ENCODE measurements around the gene LCLAT1.

The LCLAT1 gene

DNA sequence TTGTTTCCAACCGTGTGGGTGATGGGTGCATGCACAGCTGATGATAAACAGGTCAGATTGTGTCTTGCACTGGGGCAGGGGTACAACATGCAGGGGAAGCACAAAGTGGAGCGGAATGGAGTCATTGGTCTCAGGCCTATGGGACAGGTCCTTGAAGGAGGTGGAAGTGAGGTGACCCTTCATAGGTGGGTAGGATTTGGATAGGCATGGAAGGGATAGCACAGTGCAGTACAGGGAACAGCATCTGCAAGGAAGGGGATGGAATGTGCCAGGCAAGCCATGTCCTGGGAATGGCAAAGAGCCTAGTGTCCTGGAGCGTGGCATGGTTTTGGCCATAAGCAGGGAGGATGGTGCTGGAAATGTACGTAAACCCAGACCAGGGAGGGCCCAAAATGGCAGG is 216.3 kb downstream of the LCLAT1 start:
- peaks cover 5% of the 10 kb centered on the region for H3K36me3 ChIP-seq (ENCODE audit: control insufficient read depth, low read length)
- H3K27ac ChIP-seq (ENCODE audit: low read depth, low read length), result no peak overlapping the region
- H4K20me1 ChIP-seq (ENCODE audit: control insufficient read depth, insufficient read depth, low read depth, low read length), result no peaks in the 10 kb centered on the region
- H3K4me2 ChIP-seq (ENCODE audit: low read length), result no peak overlapping the region
- H3K4me3 ChIP-seq (ENCODE audit: low read length), result no peak overlapping the region
- no peaks in the 10 kb centered on the region; the same call in 1 of the 2 replicates for H3K27me3 ChIP-seq (ENCODE audit: control insufficient read depth, low read length)
- no peaks in the 10 kb centered on the region for H3F3A ChIP-seq (ENCODE audit: control insufficient read depth, insufficient read depth)
- no peaks in the 10 kb centered on the region for H3K9me2 ChIP-seq (replicated peaks; ENCODE audit: control insufficient read depth, low read length)
- TF ChIP-seq, protein P1, sequence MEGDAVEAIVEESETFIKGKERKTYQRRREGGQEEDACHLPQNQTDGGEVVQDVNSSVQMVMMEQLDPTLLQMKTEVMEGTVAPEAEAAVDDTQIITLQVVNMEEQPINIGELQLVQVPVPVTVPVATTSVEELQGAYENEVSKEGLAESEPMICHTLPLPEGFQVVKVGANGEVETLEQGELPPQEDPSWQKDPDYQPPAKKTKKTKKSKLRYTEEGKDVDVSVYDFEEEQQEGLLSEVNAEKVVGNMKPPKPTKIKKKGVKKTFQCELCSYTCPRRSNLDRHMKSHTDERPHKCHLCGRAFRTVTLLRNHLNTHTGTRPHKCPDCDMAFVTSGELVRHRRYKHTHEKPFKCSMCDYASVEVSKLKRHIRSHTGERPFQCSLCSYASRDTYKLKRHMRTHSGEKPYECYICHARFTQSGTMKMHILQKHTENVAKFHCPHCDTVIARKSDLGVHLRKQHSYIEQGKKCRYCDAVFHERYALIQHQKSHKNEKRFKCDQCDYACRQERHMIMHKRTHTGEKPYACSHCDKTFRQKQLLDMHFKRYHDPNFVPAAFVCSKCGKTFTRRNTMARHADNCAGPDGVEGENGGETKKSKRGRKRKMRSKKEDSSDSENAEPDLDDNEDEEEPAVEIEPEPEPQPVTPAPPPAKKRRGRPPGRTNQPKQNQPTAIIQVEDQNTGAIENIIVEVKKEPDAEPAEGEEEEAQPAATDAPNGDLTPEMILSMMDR (IDR thresholded peaks at IDR 0.05; ENCODE audit: low read depth, low read length, poor library complexity, severe bottlenecking), result no peak
- no peak for TF ChIP-seq EZH2phosphoT487 (IDR thresholded peaks at IDR 0.05; ENCODE audit: borderline replicate concordance, low read length)
- H3K4me1 ChIP-seq (ENCODE audit: control insufficient read depth, low read length), result peaks cover 14% of the 10 kb centered on the region
- no peaks in the 10 kb centered on the region for H3K79me2 ChIP-seq (ENCODE audit: control insufficient read depth, low read length)
- H3K9me3 ChIP-seq (ENCODE audit: control insufficient read depth, insufficient read depth, low read length), result peaks cover 13% of the 10 kb centered on the region; the same call in 1 of the 2 replicates

DNA sequence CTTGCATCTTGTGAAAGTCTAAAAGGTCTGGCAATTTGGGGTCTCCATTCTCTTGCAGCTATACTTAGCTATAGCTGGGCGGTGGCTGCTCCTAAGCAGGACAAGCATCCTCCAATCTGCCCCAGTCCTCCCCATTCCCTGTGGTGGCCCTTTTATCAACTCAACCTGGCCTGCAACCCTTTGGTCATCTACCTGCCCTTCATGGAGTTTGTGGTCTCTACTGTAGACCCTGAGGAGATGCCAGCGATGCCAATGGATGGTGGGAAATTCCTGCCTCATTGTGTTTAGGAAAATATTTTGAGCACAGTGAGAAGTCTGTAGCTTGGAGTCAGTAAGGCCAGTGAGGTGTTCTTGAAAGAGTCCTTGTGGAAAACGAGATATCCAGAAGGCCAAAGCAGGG is 216.8 kb downstream of the LCLAT1 start:
- Histone ChIP-seq H3K9me3 (ENCODE audit: control insufficient read depth, insufficient read depth, low read length) (peaks cover 13% of the 10 kb centered on the region; the same call in 1 of the 2 replicates), H3K27ac (ENCODE audit: low read depth, low read length) (no peak overlapping the region), H3K4me1 (ENCODE audit: control insufficient read depth, low read length) (peaks cover 14% of the 10 kb centered on the region), H3K4me2 (ENCODE audit: low read length) (no peak overlapping the region), H4K20me1 (ENCODE audit: control insufficient read depth, insufficient read depth, low read depth, low read length) (no peaks in the 10 kb centered on the region), H3K9me2 (replicated peaks; ENCODE audit: control insufficient read depth, low read length) (no peaks in the 10 kb centered on the region), H3K27me3 (ENCODE audit: control insufficient read depth, low read length) (no peaks in the 10 kb centered on the region; the same call in 1 of the 2 replicates), H3K79me2 (ENCODE audit: control insufficient read depth, low read length) (no peaks in the 10 kb centered on the region), H3F3A (ENCODE audit: control insufficient read depth, insufficient read depth) (no peaks in the 10 kb centered on the region), H3K36me3 (ENCODE audit: control insufficient read depth, low read length) (peaks cover 5% of the 10 kb centered on the region), H3K4me3 (ENCODE audit: low read length) (no peak overlapping the region)
- TF ChIP-seq EZH2phosphoT487 (IDR thresholded peaks at IDR 0.05; ENCODE audit: borderline replicate concordance, low read length), result no peak
- TF ChIP-seq, protein P1 (IDR thresholded peaks at IDR 0.05; ENCODE audit: low read depth, low read length, poor library complexity, severe bottlenecking), result no peak

DNA sequence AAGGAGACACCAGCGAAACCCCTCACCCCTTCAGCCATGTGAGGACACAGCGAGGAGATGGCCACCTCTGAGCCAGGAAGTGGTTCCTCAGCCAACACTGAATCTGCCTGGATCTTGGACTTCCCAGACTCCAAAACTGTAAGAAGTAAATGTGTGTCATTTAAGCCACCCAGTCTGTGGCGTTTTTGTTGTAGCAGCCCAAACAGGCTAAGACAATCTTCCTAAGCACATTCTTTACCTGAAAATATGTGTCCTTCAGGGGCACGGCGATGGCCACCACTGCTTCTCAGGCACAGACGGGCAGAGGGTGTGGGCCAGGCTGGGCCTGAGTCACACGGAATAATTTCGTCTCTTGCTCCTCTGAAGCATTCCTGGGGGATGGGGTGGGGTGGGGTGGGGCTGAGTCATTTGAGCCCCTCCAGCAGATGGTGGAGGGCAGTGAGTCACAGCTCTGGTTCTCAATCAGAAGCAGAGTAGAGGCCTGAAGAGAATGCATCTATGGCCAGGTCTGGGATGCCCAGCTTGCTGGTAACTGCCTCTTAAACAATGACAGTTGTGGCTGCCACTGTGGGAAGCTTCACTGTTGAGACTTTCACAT is 217.8 kb downstream of the LCLAT1 start:
- no peaks in the 10 kb centered on the region for H3K79me2 ChIP-seq (ENCODE audit: control insufficient read depth, low read length)
- H3K9me3 ChIP-seq (ENCODE audit: control insufficient read depth, insufficient read depth, low read length), result peaks cover 14% of the 10 kb centered on the region; the same call in 1 of the 2 replicates
- H4K20me1 ChIP-seq (ENCODE audit: control insufficient read depth, insufficient read depth, low read depth, low read length), result no peaks in the 10 kb centered on the region
- TF ChIP-seq EZH2phosphoT487 (IDR thresholded peaks at IDR 0.05; ENCODE audit: borderline replicate concordance, low read length), result no peak
- TF ChIP-seq, protein P1 (IDR thresholded peaks at IDR 0.05; ENCODE audit: low read depth, low read length, poor library complexity, severe bottlenecking), result no peak
- H3K36me3 ChIP-seq (ENCODE audit: control insufficient read depth, low read length), result peaks cover 5% of the 10 kb centered on the region
- H3K4me1 ChIP-seq (ENCODE audit: control insufficient read depth, low read length), result peaks cover 14% of the 10 kb centered on the region
- H3K9me2 ChIP-seq (replicated peaks; ENCODE audit: control insufficient read depth, low read length), result no peaks in the 10 kb centered on the region
- H3F3A ChIP-seq (ENCODE audit: control insufficient read depth, insufficient read depth), result no peaks in the 10 kb centered on the region
- H3K27ac ChIP-seq (ENCODE audit: low read depth, low read length), result no peak overlapping the region
- no peak overlapping the region for H3K4me3 ChIP-seq (ENCODE audit: low read length)
- H3K27me3 ChIP-seq (ENCODE audit: control insufficient read depth, low read length), result no peaks in the 10 kb centered on the region; the same call in 1 of the 2 replicates
- H3K4me2 ChIP-seq (ENCODE audit: low read length), result no peak overlapping the region

Measured in DOHH2 (cell line).